H1 (cell line): Measurements from ENCODE around the gene PARD3. TPM values are rescaled to one million over a fixed set of nuclear protein-coding genes. Genes with fewer than 3 reads are reported as not detected.

Experiments used
- CTCF ChIA-PET: fragments of 300-600 bp; sonication (Branson Sonifier 250); formaldehyde crosslinking; loops from one replicate; lab custom pipeline; 2021; ENCODE audit not compliant: partially characterized antibody; lab: Charles Lee
- POLR2A ChIA-PET: fragments of 300-600 bp; sonication (Branson Sonifier 250); formaldehyde crosslinking; loops from one replicate; lab custom pipeline; 2021; ENCODE audit warnings: inconsistent platforms; ENCODE audit not compliant: partially characterized antibody; lab: Charles Lee
- DNase-seq, 2 experiments: peaks; one replicate each; pipeline versions ENCODE4 v3.0.0 to v3.0.0-alpha.2; 2010 to 2022; ENCODE audit warnings: low spot score in 2 of 2, low read depth in 1 of 2, mixed read lengths in 1 of 2
- FAIRE-seq: peaks from 2 replicates; lab custom pipeline; 2011; peaks lifted over from hg19 to GRCh38; lab: Jason Lieb, UNC
- H2AFZ ChIP-seq: 2 replicates; pipeline ENCODE4 v1.8.1; 2012; ENCODE audit warnings: low read length, inconsistent platforms
- H2AK5ac ChIP-seq: 2 replicates; pipeline ENCODE4 v1.6.1; 2013; ENCODE audit warnings: low read depth, low read length
- H2BK120ac ChIP-seq: replicated peaks from 2 replicates; pipeline ENCODE3; 2013; ENCODE audit warnings: low read depth, low read length, inconsistent platforms
- H2BK12ac ChIP-seq: 2 replicates; pipeline ENCODE4 v1.6.1; 2013; ENCODE audit warnings: low read depth, low read length
- H2BK15ac ChIP-seq: 2 replicates; pipeline ENCODE4 v1.6.1; 2013; ENCODE audit warnings: low read length
- H2BK20ac ChIP-seq: 2 replicates; pipeline ENCODE4 v1.6.1; 2013; ENCODE audit warnings: low read length
- H2BK5ac ChIP-seq: 2 replicates; pipeline ENCODE4 v1.6.1; 2013; ENCODE audit warnings: low read depth, low read length
- H3K14ac ChIP-seq: 2 replicates; pipeline ENCODE4 v1.6.1; 2013; ENCODE audit warnings: inconsistent platforms; ENCODE audit not compliant: insufficient read length
- H3K18ac ChIP-seq: 2 replicates; pipeline ENCODE4 v1.6.1; 2013; ENCODE audit warnings: low read length; ENCODE audit errors: extremely low read depth
- H3K23ac ChIP-seq: 2 replicates; pipeline ENCODE4 v1.6.1; 2013; ENCODE audit warnings: inconsistent platforms; ENCODE audit not compliant: insufficient read length
- H3K23me2 ChIP-seq: 2 replicates; pipeline ENCODE4 v1.6.1; 2013; ENCODE audit warnings: low read depth, low read length
- H3K27ac ChIP-seq: 2 replicates; pipeline ENCODE4 v1.6.1; 2011; ENCODE audit warnings: low read depth, low read length, inconsistent platforms
- H3K27me3 ChIP-seq, 4 experiments: replicated peaks in 1 of 4; 1 replicate in 1 of 4; 2 replicates in 3 of 4; pipeline versions ENCODE4 v1.6.1 to v1.8.1; 2011 to 2013; ENCODE audit warnings: low read length in 3 of 4, mild to moderate bottlenecking in 3 of 4, inconsistent platforms in 2 of 4, mixed read lengths in 2 of 4, moderate library complexity in 1 of 4; ENCODE audit not compliant: control insufficient read depth in 3 of 4, insufficient read depth in 3 of 4; ENCODE audit errors: extremely low read depth in 1 of 4
- H3K36me3 ChIP-seq, 4 experiments: 2 replicates each; pipeline versions ENCODE4 v1.6.1 to v1.8.1; 2011 to 2013; ENCODE audit warnings: mild to moderate bottlenecking in 4 of 4, low read length in 3 of 4, moderate library complexity in 2 of 4, control low read depth in 1 of 4, inconsistent platforms in 1 of 4; ENCODE audit not compliant: insufficient read depth in 4 of 4, control insufficient read depth in 2 of 4
- H3K4ac ChIP-seq: replicated peaks from 2 replicates; pipeline ENCODE3; 2013; ENCODE audit warnings: low read length, low read depth, mixed read lengths, inconsistent platforms; ENCODE audit not compliant: insufficient read length
- H3K4me1 ChIP-seq, 4 experiments: replicated peaks in 1 of 4; 1 replicate in 1 of 4; 2 replicates in 3 of 4; pipeline versions ENCODE4 v1.6.1 to v1.8.1; 2011 to 2013; ENCODE audit warnings: low read length in 3 of 4, inconsistent platforms in 2 of 4, mixed read lengths in 1 of 4; ENCODE audit not compliant: insufficient read depth in 4 of 4, control insufficient read depth in 3 of 4
- H3K4me2 ChIP-seq, 2 experiments: 2 replicates each; pipeline versions ENCODE4 v1.6.1 to v1.8.1; 2011 to 2013; ENCODE audit warnings: low read depth in 2 of 2, low read length in 2 of 2, control low read depth in 1 of 2, inconsistent platforms in 1 of 2, mild to moderate bottlenecking in 1 of 2; ENCODE audit not compliant: insufficient read depth in 1 of 2
- H3K4me3 ChIP-seq, 4 experiments: fragments of 200-600, 300-600 bp in 1 of 4; sonication (generic), shearing (Covaris generic), sonication (Bioruptor Twin) in 1 of 4; 2 replicates each; pipeline versions ENCODE4 v1.5.1 to v1.8.1; 2011 to 2016; ENCODE audit warnings: low read length in 4 of 4, low read depth in 3 of 4, control low read depth in 2 of 4, inconsistent platforms in 2 of 4, mild to moderate bottlenecking in 2 of 4, mixed read lengths in 1 of 4, moderate library complexity in 1 of 4; ENCODE audit not compliant: insufficient read depth in 2 of 4; ENCODE audit errors: extremely low read depth in 1 of 4
- H3K56ac ChIP-seq: replicated peaks from 2 replicates; pipeline ENCODE3; 2013; ENCODE audit warnings: low read depth, mild to moderate bottlenecking, mixed read lengths, low read length, inconsistent platforms; ENCODE audit not compliant: insufficient read length
- H3K79me1 ChIP-seq: 2 replicates; pipeline ENCODE4 v1.6.1; 2013; ENCODE audit warnings: low read depth, low read length, control low read depth
- H3K79me2 ChIP-seq, 2 experiments: 2 replicates each; pipeline versions ENCODE4 v1.6.1 to v1.8.1; 2012 to 2013; ENCODE audit warnings: low read length in 2 of 2, mild to moderate bottlenecking in 2 of 2, inconsistent platforms in 1 of 2; ENCODE audit not compliant: insufficient read depth in 2 of 2, control insufficient read depth in 1 of 2
- H3K9ac ChIP-seq, 4 experiments: replicated peaks in 1 of 4; 1 replicate in 1 of 4; 2 replicates in 3 of 4; pipeline versions ENCODE4 v1.6.1 to v1.8.1; 2011 to 2013; ENCODE audit warnings: low read depth in 3 of 4, low read length in 3 of 4, control low read depth in 2 of 4, mild to moderate bottlenecking in 2 of 4, moderate library complexity in 2 of 4, inconsistent platforms in 1 of 4; ENCODE audit errors: extremely low read depth in 1 of 4
- H3K9me3 ChIP-seq, 2 experiments: 2 replicates each; pipeline versions ENCODE4 v1.6.1 to v1.8.1; 2012 to 2013; ENCODE audit warnings: mild to moderate bottlenecking in 2 of 2, moderate library complexity in 2 of 2, control low read depth in 1 of 2, inconsistent platforms in 1 of 2, low read depth in 1 of 2, low read length in 1 of 2, mixed read lengths in 1 of 2; ENCODE audit not compliant: insufficient read depth in 2 of 2
- H4K20me1 ChIP-seq, 2 experiments: replicated peaks in 1 of 2; 2 replicates each; pipeline versions ENCODE3 to v1.8.1; 2011 to 2013; ENCODE audit warnings: inconsistent platforms in 2 of 2, low read length in 2 of 2, mild to moderate bottlenecking in 1 of 2; ENCODE audit not compliant: insufficient read depth in 2 of 2, control insufficient read depth in 1 of 2
- H4K5ac ChIP-seq: 2 replicates; pipeline ENCODE4 v1.6.1; 2013; ENCODE audit warnings: low read length, low read depth, mixed read lengths, inconsistent platforms; ENCODE audit not compliant: insufficient read length
- H4K8ac ChIP-seq: 2 replicates; pipeline ENCODE4 v1.8.0; 2013; ENCODE audit warnings: mild to moderate bottlenecking, moderate library complexity, low read length, inconsistent platforms; ENCODE audit not compliant: insufficient read depth; ENCODE audit errors: extremely low read depth
- H4K91ac ChIP-seq: replicated peaks from 2 replicates; pipeline ENCODE3; 2013; ENCODE audit warnings: low read length, mixed read lengths, inconsistent platforms; ENCODE audit not compliant: insufficient read length
- CREB1 ChIP-seq: IDR thresholded peaks from 2 replicates; pipeline ENCODE4 v1.6.1; 2012; ENCODE audit warnings: inconsistent platforms
- CTCF ChIP-seq, 3 experiments: IDR thresholded peaks; 1 replicate in 2 of 3; 2 replicates in 1 of 3; pipeline versions ENCODE4 v1.5.1 to v1.6.1; 2011; ENCODE audit warnings: low read length in 3 of 3, mild to moderate bottlenecking in 3 of 3, inconsistent platforms in 2 of 3, low read depth in 1 of 3, moderate library complexity in 1 of 3; ENCODE audit not compliant: insufficient read depth in 1 of 3; ENCODE audit errors: control extremely low read depth in 1 of 3
- EGR1 ChIP-seq: IDR thresholded peaks from 2 replicates; pipeline ENCODE4 v1.6.1; 2011; ENCODE audit warnings: low read depth, low read length, borderline replicate concordance
- EP300 ChIP-seq, 2 experiments: IDR thresholded peaks; 1 replicate in 1 of 2; 2 replicates in 1 of 2; pipeline ENCODE4 v1.6.1; 2011 to 2012; ENCODE audit warnings: low read depth in 2 of 2, low read length in 2 of 2, mild to moderate bottlenecking in 2 of 2, borderline replicate concordance in 1 of 2, inconsistent platforms in 1 of 2, moderate library complexity in 1 of 2
- MAFK ChIP-seq: IDR thresholded peaks from 2 replicates; pipeline ENCODE4 v1.6.1; 2012; ENCODE audit warnings: low read depth, mild to moderate bottlenecking, improper control_type of control experiment, low read length
- NANOG ChIP-seq: IDR thresholded peaks from 2 replicates; pipeline ENCODE4 v1.6.1; 2011; ENCODE audit warnings: low read length, low read depth, mild to moderate bottlenecking, inconsistent platforms; ENCODE audit not compliant: insufficient read depth, poor library complexity, severe bottlenecking
- POLR2A ChIP-seq, 2 experiments: IDR thresholded peaks; 1 replicate in 1 of 2; 2 replicates in 1 of 2; pipeline ENCODE4 v1.6.1; 2011; ENCODE audit warnings: low read depth in 2 of 2, low read length in 2 of 2, mild to moderate bottlenecking in 2 of 2; ENCODE audit errors: control extremely low read depth in 1 of 2
- POU5F1 ChIP-seq: IDR thresholded peaks from 2 replicates; pipeline ENCODE4 v1.6.1; 2011; ENCODE audit warnings: low read depth, mild to moderate bottlenecking, low read length, moderate library complexity
- SIRT6 ChIP-seq: IDR thresholded peaks from one replicate; pipeline ENCODE4 v1.7.1; 2012; ENCODE audit warnings: low read length, inconsistent platforms
- TAF7 ChIP-seq: optimal IDR thresholded peaks from 2 replicates; pipeline ENCODE3; 2011; ENCODE audit warnings: low read depth, mild to moderate bottlenecking, inconsistent platforms, low read length, moderate library complexity, borderline replicate concordance
- TCF12 ChIP-seq: IDR thresholded peaks from 2 replicates; pipeline ENCODE4 v1.6.1; 2011; ENCODE audit warnings: low read depth, mild to moderate bottlenecking, low read length
- WGBS, 2 experiments: shearing (Covaris generic) in 1 of 2; methylation state at CpG; one replicate each; pipeline versions ENCODE4 v1.1.6 to v1.1.7; 2013 to 2015; ENCODE audit warnings: low lambda C conversion rate in 2 of 2, mixed read lengths in 2 of 2, inconsistent platforms in 1 of 2, low coverage in 1 of 2, missing lambda C conversion rate in 1 of 2; ENCODE audit not compliant: insufficient replicate concordance in 2 of 2, insufficient coverage in 1 of 2, insufficient read length in 1 of 2; ENCODE audit errors: extremely low coverage in 1 of 2, missing lambda C conversion rate in 1 of 2; 5-methylcytosine and 5-hydroxymethylcytosine counted together
- polyA plus RNA-seq, 7 experiments: library from polyadenylated mRNA; depleted of rRNA in 3 of 7; stranded (reverse) in 5 of 7; unstranded in 2 of 7; fragments of >200 nt in 5 of 7; fragments of 200-250 nt in 2 of 7; gene quantifications; 1 replicate in 5 of 7; 2 replicates in 1 of 7; 4 replicates in 1 of 7; pipeline versions ENCODE4 v1.2.1 to v1.2.3, GENCODE V29; 2011 to 2013; ENCODE audit warnings: missing spikeins in 2 of 7, mixed read lengths in 2 of 7
- total RNA-seq: library from RNA; stranded (reverse); fragmentation: NEBNext Ultra II Directional; extraction: Animal tissue kit (Norgen Biotek cat#: 25700); gene quantifications from 2 replicates; pipeline ENCODE4 v1.2.1, GENCODE V29; 2021

The PARD3 gene
- total and polyA plus RNA-seq, 2 of the 8 experiments (the other 6 are each of a cell fraction or from before 2014, with no cell fraction given), result 19.7 to 49.1 TPM

GRCh38 chr10:34434119-34434594 lies 380.9 kb downstream of the PARD3 start:
- peak overlapping the region; percentile 40; the same call in 1 of the 2 replicates for H2BK12ac ChIP-seq
- H2AK5ac ChIP-seq, result peak overlapping the region; percentile 91
- H4K8ac ChIP-seq, result no peak overlapping the region
- no peak overlapping the region for H3K23ac ChIP-seq
- FAIRE-seq (no peak), DNase-seq (no peak)
- H3K4me3 ChIP-seq, result no peak overlapping the region
- no peak overlapping the region for H2AFZ ChIP-seq
- no peaks in the 10 kb centered on the region for H4K20me1 ChIP-seq
- no peak overlapping the region for H4K91ac ChIP-seq
- H3K4me1 ChIP-seq, result peaks cover 0 to 3% (median 1%) of the 10 kb centered on the region in 4 experiments; a peak in 3 of 7 replicates
- H3K9me3 ChIP-seq, result no peaks in the 10 kb centered on the region
- H2BK20ac ChIP-seq, result no peak overlapping the region
- POLR2A ChIA-PET, result interaction anchor here (0.9 kb wide), 1 partner anchor 21 kb away, joined by 3 read pairs; no protein-coding TSS in a partner anchor
- no peak overlapping the region for H4K5ac ChIP-seq
- no peaks in the 10 kb centered on the region for H3K23me2 ChIP-seq
- H3K14ac ChIP-seq, result no peak overlapping the region
- CTCF ChIA-PET, result interaction anchor here (0.8 to 1.0 kb wide), 2 partner anchors 8 to 204 kb away, joined by 3 to 4 read pairs; no protein-coding TSS in a partner anchor
- WGBS, 2 experiments, result 84% methylated on average over 2 of the region's 2 CpGs; no CpG with 5 or more reads in 1 of the 2 experiments
- no peak overlapping the region for H2BK5ac ChIP-seq
- no peak overlapping the region for H3K27ac ChIP-seq
- no peak overlapping the region for H3K18ac ChIP-seq
- no peaks in the 10 kb centered on the region for H3K79me1 ChIP-seq
- H3K56ac ChIP-seq, result no peak overlapping the region
- H2BK120ac ChIP-seq, result no peak overlapping the region
- no peaks in the 10 kb centered on the region for H3K36me3 ChIP-seq
- no peak overlapping the region for H3K4ac ChIP-seq
- H3K27me3 ChIP-seq, result no peaks in the 10 kb centered on the region
- H3K79me2 ChIP-seq, result peaks cover 0 to 16% of the 10 kb centered on the region in 2 experiments; a peak in 2 of 4 replicates
- H2BK15ac ChIP-seq, result 0 out of 2 replicates have a peak overlapping the region, but pooled peaks have one; percentile 12
- no peak overlapping the region for H3K9ac ChIP-seq
- no peak overlapping the region for H3K4me2 ChIP-seq
- TF ChIP-seq TCF12 (no peak), SIRT6 (no peak), CREB1 (no peak), POLR2A (IDR thresholded peaks at IDR 0.05; ENCODE audit: control extremely low read depth in 1 of 2, low read depth in 2 of 2, low read length in 2 of 2) (no peak), POU5F1 (no peak), CTCF (IDR thresholded peaks at IDR 0.05; ENCODE audit: control extremely low read depth in 1 of 3, insufficient read depth in 1 of 3, low read depth in 1 of 3, low read length in 3 of 3) (no peak), EP300 (IDR thresholded peaks at IDR 0.05; ENCODE audit: borderline replicate concordance in 1 of 2, low read depth in 2 of 2, low read length in 2 of 2) (no peak), TAF7 (no peak), EGR1 (no peak), NANOG (no peak), MAFK (no peak)
